Caco-2 (cell line): ENCODE data around the gene RPN2. TPM values are rescaled to one million over a fixed set of nuclear protein-coding genes. Genes with fewer than 3 reads are reported as not detected.

Experiments
- BruUV-seq: library from RNA; stranded (reverse); fragments of 400-500 nt; replicated peaks from 2 replicates; lab custom pipeline; 2021; lab: Mats Ljungman, UMichigan
- CTCF ChIA-PET: fragments of 300-600 bp; sonication (Branson Sonifier 250); formaldehyde crosslinking; loops from one replicate; lab custom pipeline; 2022; ENCODE audit warnings: antibody characterized with exemption; lab: Charles Lee
- POLR2A ChIA-PET: fragments of 300-600 bp; sonication (Branson Sonifier 250); formaldehyde crosslinking; loops from one replicate; lab custom pipeline; 2022; ENCODE audit warnings: antibody characterized with exemption; lab: Charles Lee
- DNase-seq, 2 experiments: peaks; one replicate each; pipeline versions ENCODE4 v3.0.0 to v3.0.0-alpha.2; 2020 to 2022
- H3K27me3 ChIP-seq: replicated peaks from 2 replicates; pipeline ENCODE4 v1.6.0; 2011; ENCODE audit warnings: low read length; ENCODE audit not compliant: control insufficient read depth, insufficient read depth
- H3K36me3 ChIP-seq: 2 replicates; pipeline ENCODE4 v1.5.1; 2011; ENCODE audit warnings: low read length; ENCODE audit not compliant: control insufficient read depth, insufficient read depth
- H3K4me1 ChIP-seq: fragments of 250-450 bp; sonication (Bioruptor Pico); 2 replicates; pipeline ENCODE4 v1.5.1; 2020; ENCODE audit warnings: mild to moderate bottlenecking
- H3K4me3 ChIP-seq: 2 replicates; pipeline ENCODE4 v1.5.1; 2011; ENCODE audit warnings: low read depth, mild to moderate bottlenecking, control low read depth, low read length
- H3K9me3 ChIP-seq: fragments of 250-450 bp; sonication (Bioruptor Pico); 2 replicates; pipeline ENCODE4 v1.5.1; 2020; ENCODE audit warnings: mild to moderate bottlenecking, moderate library complexity
- H3K27ac Mint-ChIP-seq: one replicate; pipeline ENCODE4 v1.8.0; 2022; ENCODE audit warnings: mixed read lengths; ENCODE audit not compliant: unreplicated experiment
- H3K27me3 Mint-ChIP-seq: one replicate; pipeline ENCODE4 v1.8.0; 2022; ENCODE audit warnings: mixed read lengths; ENCODE audit not compliant: insufficient read depth, unreplicated experiment
- H3K36me3 Mint-ChIP-seq: one replicate; pipeline ENCODE4 v1.8.0; 2022; ENCODE audit warnings: mild to moderate bottlenecking, mixed read lengths; ENCODE audit not compliant: insufficient read depth, unreplicated experiment
- H3K4me1 Mint-ChIP-seq: one replicate; pipeline ENCODE4 v1.8.0; 2022; ENCODE audit warnings: low read depth, mixed read lengths; ENCODE audit not compliant: unreplicated experiment
- H3K4me3 Mint-ChIP-seq: one replicate; pipeline ENCODE4 v1.8.0; 2022; ENCODE audit warnings: mild to moderate bottlenecking, moderate library complexity, mixed read lengths; ENCODE audit not compliant: unreplicated experiment
- H3K9me3 Mint-ChIP-seq: one replicate; pipeline ENCODE4 v1.8.0; 2022; ENCODE audit warnings: mixed read lengths; ENCODE audit not compliant: unreplicated experiment
- intact Hi-C: fragments of 100-400 bp; cut with micrococcal nuclease; formaldehyde crosslinking; loops from one replicate; pipeline ENCODE4 v1.10.0; 2022; ENCODE audit not compliant: unreplicated experiment
- total RNA-seq: library from RNA; stranded (reverse); gene quantifications from 2 replicates; pipeline ENCODE4 v1.2.3, GENCODE V29; 2022
- TF ChIP-seq, protein P1 (sequence below), 2 experiments: fragments of 200-600 bp in 1 of 2; IDR thresholded peaks; 1 replicate in 1 of 2; 2 replicates in 1 of 2; pipeline versions ENCODE4 v1.5.1 to v1.8.0; 2011 to 2022; ENCODE audit warnings: antibody characterized with exemption in 1 of 2, control low read depth in 1 of 2, inconsistent platforms in 1 of 2, low read depth in 1 of 2, low read length in 1 of 2, mild to moderate bottlenecking in 1 of 2, moderate library complexity in 1 of 2; ENCODE audit not compliant: insufficient read depth in 1 of 2, severe bottlenecking in 1 of 2, unreplicated experiment in 1 of 2

RPN2 gene
- total RNA-seq, 1 experiment from 2014 or later = 838 TPM

DNA sequence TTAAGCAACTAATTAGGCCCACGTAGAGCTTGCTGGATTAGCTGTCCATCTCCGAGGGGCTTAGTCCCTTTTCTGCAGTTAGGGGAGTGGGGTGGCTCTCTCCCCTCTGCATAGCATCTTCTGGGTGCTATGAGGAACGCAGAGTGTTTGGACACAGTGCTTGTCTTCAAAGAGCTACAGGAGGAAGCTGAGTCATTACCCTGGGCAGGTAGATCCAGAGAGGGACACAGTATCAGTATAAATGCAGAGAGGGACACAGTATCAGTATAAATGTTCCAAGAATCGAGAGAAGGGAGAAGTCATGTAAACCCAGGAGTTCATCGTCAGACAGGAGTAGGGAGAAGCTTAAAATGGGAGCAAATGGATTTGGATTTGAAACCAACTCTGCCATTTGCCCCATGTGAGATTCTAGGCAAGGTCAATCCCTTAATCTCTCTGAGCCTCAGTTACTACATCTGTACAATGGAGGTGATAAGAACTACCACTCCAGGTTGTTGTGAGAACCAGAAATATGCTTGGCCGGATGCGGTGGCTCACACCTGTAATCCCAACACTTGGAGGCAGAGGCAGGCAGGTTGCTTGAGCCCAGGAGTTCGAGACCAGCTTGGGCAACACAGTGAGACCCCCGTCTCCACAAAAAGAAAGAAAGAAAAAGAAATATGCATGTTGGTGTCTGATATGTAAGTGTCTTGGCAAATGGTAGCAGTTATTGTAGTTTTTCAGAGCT is 88.0 kb downstream of the RPN2 start:
- Histone ChIP-seq H3K27me3 (no peaks in the 10 kb centered on the region), H3K4me3 (no peak overlapping the region), H3K36me3 (no peaks in the 10 kb centered on the region), H3K9me3 (peaks cover 13% of the 10 kb centered on the region; the same call in 1 of the 2 replicates), H3K4me1 (no peaks in the 10 kb centered on the region)
- Mint-ChIP-seq H3K27me3 (no peaks in the 10 kb centered on the region), H3K4me1 (no peaks in the 10 kb centered on the region), H3K4me3 (no peak overlapping the region), H3K9me3 (no peaks in the 10 kb centered on the region), H3K36me3 (no peaks in the 10 kb centered on the region), H3K27ac (no peak overlapping the region)
- intact Hi-C loops = no loop called here
- BruUV-seq = no TSS peak
- ChIA-PET CTCF (interaction anchor here (0.6 kb wide), 1 partner anchor 66 kb away, joined by 4 read pairs; no protein-coding TSS in a partner anchor), POLR2A (interaction anchor here (0.6 kb wide), 1 partner anchor 75 kb away, joined by 9 read pairs; no protein-coding TSS in a partner anchor)
- no peak for DNase-seq
- TF ChIP-seq, protein P1, sequence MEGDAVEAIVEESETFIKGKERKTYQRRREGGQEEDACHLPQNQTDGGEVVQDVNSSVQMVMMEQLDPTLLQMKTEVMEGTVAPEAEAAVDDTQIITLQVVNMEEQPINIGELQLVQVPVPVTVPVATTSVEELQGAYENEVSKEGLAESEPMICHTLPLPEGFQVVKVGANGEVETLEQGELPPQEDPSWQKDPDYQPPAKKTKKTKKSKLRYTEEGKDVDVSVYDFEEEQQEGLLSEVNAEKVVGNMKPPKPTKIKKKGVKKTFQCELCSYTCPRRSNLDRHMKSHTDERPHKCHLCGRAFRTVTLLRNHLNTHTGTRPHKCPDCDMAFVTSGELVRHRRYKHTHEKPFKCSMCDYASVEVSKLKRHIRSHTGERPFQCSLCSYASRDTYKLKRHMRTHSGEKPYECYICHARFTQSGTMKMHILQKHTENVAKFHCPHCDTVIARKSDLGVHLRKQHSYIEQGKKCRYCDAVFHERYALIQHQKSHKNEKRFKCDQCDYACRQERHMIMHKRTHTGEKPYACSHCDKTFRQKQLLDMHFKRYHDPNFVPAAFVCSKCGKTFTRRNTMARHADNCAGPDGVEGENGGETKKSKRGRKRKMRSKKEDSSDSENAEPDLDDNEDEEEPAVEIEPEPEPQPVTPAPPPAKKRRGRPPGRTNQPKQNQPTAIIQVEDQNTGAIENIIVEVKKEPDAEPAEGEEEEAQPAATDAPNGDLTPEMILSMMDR (IDR thresholded peaks at IDR 0.05; ENCODE audit: insufficient read depth in 1 of 2, low read depth in 1 of 2, low read length in 1 of 2, severe bottlenecking in 1 of 2, unreplicated experiment in 1 of 2) = no peak

DNA sequence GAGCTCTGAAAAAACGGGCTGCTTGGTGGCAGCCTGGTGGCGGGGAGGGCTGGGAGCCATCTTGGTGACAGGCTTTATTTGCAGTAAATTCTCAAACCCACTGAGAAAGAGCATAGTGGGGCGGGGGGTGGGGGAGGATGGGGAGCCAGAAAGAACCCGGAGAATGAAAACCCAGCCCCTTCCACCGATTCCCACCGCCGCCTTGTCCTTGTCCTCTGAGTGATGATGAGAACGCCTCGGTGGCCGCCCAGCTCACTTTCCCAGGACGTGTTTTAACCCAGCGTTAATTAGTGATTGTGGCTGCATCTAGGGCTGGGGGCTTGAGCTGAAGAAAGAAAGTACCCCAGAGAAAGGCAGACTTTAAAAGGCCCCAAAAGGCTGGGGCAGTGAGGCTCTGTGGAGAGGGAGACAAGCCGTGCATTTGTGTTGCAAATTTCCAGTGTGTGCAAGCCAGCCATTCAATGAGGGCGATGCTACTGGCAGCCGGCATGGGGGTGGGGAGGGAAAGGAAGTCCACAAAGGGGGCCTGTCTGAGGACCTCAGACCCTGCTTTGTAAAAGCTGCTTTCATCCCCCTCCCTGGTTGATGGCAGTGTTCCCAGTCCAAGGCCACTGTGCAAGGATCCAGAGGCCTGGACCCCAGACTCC is 88.7 kb downstream of the RPN2 start:
- no peaks in the 10 kb centered on the region for H3K4me1 ChIP-seq
- no peaks in the 10 kb centered on the region for H3K9me3 Mint-ChIP-seq
- no peak overlapping the region for H3K27ac Mint-ChIP-seq
- H3K4me3 Mint-ChIP-seq = no peak overlapping the region
- TF ChIP-seq, protein P1 (IDR thresholded peaks at IDR 0.05; ENCODE audit: insufficient read depth in 1 of 2, low read depth in 1 of 2, low read length in 1 of 2, severe bottlenecking in 1 of 2, unreplicated experiment in 1 of 2) = no peak
- no peaks in the 10 kb centered on the region for H3K27me3 Mint-ChIP-seq
- POLR2A ChIA-PET = interaction anchor here (0.6 to 0.7 kb wide), 2 partner anchors 74 to 276 kb away, joined by 3 to 9 read pairs; no protein-coding TSS in a partner anchor
- no peaks in the 10 kb centered on the region for H3K36me3 ChIP-seq
- H3K4me3 ChIP-seq = no peak overlapping the region
- no TSS peak for BruUV-seq
- DNase-seq = no peak
- intact Hi-C loops = no loop called here
- CTCF ChIA-PET = interaction anchor here (0.6 kb wide), 1 partner anchor 67 kb away, joined by 4 read pairs; no protein-coding TSS in a partner anchor
- peaks cover 13% of the 10 kb centered on the region; the same call in 1 of the 2 replicates for H3K9me3 ChIP-seq
- H3K27me3 ChIP-seq = no peaks in the 10 kb centered on the region
- no peaks in the 10 kb centered on the region for H3K4me1 Mint-ChIP-seq
- H3K36me3 Mint-ChIP-seq = no peaks in the 10 kb centered on the region
